ENCODE measurements around the gene ZFP64. TPM values are rescaled to one million over a fixed set of nuclear protein-coding genes. Genes with fewer than 3 reads are reported as not detected.
"Not testable (repeated sequence)": the region's sequence is repeated elsewhere in the genome, so short reads cannot be mapped to it uniquely, and the experiment has no call there.

Gene ZFP64
- total RNA-seq, 4 donors from 2014 or later = 7.0 to 15.4 (median 14.2) TPM

- TF ChIP-seq, protein P1, sequence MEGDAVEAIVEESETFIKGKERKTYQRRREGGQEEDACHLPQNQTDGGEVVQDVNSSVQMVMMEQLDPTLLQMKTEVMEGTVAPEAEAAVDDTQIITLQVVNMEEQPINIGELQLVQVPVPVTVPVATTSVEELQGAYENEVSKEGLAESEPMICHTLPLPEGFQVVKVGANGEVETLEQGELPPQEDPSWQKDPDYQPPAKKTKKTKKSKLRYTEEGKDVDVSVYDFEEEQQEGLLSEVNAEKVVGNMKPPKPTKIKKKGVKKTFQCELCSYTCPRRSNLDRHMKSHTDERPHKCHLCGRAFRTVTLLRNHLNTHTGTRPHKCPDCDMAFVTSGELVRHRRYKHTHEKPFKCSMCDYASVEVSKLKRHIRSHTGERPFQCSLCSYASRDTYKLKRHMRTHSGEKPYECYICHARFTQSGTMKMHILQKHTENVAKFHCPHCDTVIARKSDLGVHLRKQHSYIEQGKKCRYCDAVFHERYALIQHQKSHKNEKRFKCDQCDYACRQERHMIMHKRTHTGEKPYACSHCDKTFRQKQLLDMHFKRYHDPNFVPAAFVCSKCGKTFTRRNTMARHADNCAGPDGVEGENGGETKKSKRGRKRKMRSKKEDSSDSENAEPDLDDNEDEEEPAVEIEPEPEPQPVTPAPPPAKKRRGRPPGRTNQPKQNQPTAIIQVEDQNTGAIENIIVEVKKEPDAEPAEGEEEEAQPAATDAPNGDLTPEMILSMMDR (IDR thresholded peaks at IDR 0.05) = no peak
- TF ChIP-seq POLR2A (IDR thresholded peaks at IDR 0.05) (no peak), POLR2AphosphoS5 (IDR thresholded peaks at IDR 0.05) (no peak), EP300 (IDR thresholded peaks at IDR 0.05) (no peak)
- H3K27me3 ChIP-seq = no peaks in the 10 kb centered on the region
- no peaks in the 10 kb centered on the region for H3K4me1 ChIP-seq
- no peak overlapping the region for H3K27ac ChIP-seq
- no peak overlapping the region for H3K4me3 ChIP-seq
- no peak for ATAC-seq
- peaks cover 0 to 7% of the 10 kb centered on the region in 2 donors for H3K36me3 ChIP-seq
- WGBS, 2 donors (ENCODE audit: low coverage in 1 of 2) = no CpG with 5 or more reads among the region's 2 CpGs
- H3K9me3 ChIP-seq = no peaks in the 10 kb centered on the region
Observed at GRCh38 chr20:52142757-52143156, 48.8 kb downstream of the ZFP64 start.

GRCh38 chr20:52139986-52140385, 51.6 kb downstream of the ZFP64 start:
- no peak for ATAC-seq
- TF ChIP-seq POLR2A (IDR thresholded peaks at IDR 0.05) = no peak
- TF ChIP-seq EP300 (IDR thresholded peaks at IDR 0.05) = no peak
- no peak for TF ChIP-seq POLR2AphosphoS5 (IDR thresholded peaks at IDR 0.05)
- TF ChIP-seq, protein P1 (IDR thresholded peaks at IDR 0.05) = no peak
- 90 to 91% methylated on average over 2 to 5 of the region's 5 CpGs for WGBS, 2 donors (ENCODE audit: low coverage in 1 of 2)

DNA sequence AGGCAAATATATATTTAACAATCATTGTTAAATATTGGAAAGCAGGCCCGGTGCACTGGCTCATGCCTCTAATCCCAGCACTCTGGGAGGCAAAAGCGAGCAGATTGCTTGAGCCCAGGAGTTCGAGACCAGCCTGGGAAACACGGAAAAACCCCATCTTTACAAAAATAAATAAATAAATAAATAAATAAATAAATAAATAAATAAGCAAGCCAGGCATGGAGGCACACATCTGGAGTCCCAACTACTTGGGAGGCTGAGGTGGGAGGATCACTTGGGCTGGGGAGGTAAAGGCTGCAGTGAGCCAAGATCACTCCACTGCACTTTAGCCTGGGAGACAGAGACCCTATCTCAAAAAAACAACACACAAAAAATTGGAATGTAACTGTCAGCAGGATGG, 53.7 kb downstream of the ZFP64 start:
- H3K4me1 ChIP-seq = no peaks in the 10 kb centered on the region
- ATAC-seq = no peak
- no peaks in the 10 kb centered on the region for H3K9me3 ChIP-seq
- no peak overlapping the region for H3K4me3 ChIP-seq
- no peak overlapping the region for H3K27ac ChIP-seq
- WGBS, 2 donors (ENCODE audit: low coverage in 1 of 2) = 98% methylated on average over 4 of the region's 4 CpGs; no CpG with 5 or more reads in 1 of the 2 donors
- TF ChIP-seq, protein P1 (IDR thresholded peaks at IDR 0.05) = no peak
- TF ChIP-seq POLR2A (IDR thresholded peaks at IDR 0.05) (no peak), POLR2AphosphoS5 (IDR thresholded peaks at IDR 0.05) (no peak), EP300 (IDR thresholded peaks at IDR 0.05) (no peak)
- H3K36me3 ChIP-seq = peaks cover 0 to 13% of the 10 kb centered on the region in 2 donors
- H3K27me3 ChIP-seq = no peaks in the 10 kb centered on the region

More at GRCh38 chr20:52139986-52140385, 51.6 kb downstream of the ZFP64 start:
- H3K27ac ChIP-seq = no peak overlapping the region
- H3K9me3 ChIP-seq = no peaks in the 10 kb centered on the region
- H3K4me3 ChIP-seq = no peak overlapping the region
- H3K36me3 ChIP-seq = peaks cover 0 to 13% of the 10 kb centered on the region in 2 donors
- H3K27me3 ChIP-seq = no peaks in the 10 kb centered on the region
- no peaks in the 10 kb centered on the region for H3K4me1 ChIP-seq

DNA sequence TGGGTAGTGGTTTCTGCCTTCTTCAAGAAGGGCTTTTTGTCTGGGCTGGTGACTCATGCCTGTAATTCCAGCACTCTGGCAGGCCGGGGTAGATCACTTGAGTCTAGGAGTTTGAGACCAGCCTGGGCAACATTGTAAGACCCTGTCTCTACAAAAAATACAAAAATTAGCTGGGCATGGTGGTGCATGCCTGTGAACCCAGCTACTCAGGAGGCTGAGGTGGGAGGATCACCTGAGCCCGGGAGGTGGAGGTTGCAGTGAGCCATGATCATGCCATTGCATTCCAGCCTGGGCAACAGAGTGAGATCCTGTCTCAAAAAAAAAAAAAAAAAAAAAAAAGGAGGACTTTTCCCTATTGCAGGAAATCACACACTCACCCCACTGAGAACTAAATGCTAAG, 57.9 kb downstream of the ZFP64 start:
- not testable (repeated sequence) for H3K36me3 ChIP-seq, H3K27ac ChIP-seq, H3K4me3 ChIP-seq, H3K4me1 ChIP-seq, H3K9me3 ChIP-seq, ATAC-seq, H3K27me3 ChIP-seq
- 93% methylated on average over 2 of the region's 2 CpGs; no CpG with 5 or more reads in 1 of the 2 donors for WGBS, 2 donors (ENCODE audit: low coverage in 1 of 2)

DNA sequence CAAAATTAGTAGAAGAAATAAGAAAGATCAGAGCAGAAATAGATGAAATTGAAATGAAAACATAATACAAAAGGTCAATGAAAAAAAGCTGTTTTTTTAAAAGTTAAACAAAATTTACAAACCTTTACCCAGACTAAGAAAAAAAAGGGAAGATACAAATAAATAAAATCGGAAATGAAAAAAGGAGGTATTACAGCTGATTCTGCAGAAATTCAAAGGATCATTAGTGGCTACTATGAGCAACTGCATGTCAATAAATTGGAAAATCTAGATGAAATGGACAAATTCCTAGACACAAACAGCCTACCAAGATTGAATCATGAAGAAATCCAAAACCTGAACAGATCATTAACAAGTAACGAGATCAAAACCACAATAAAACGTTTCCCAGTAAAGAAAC, 59.2 kb downstream of the ZFP64 start:
- Histone ChIP-seq H3K4me3 (no peak overlapping the region), H3K36me3 (peaks cover 0 to 6% of the 10 kb centered on the region in 2 donors), H3K27ac (no peak overlapping the region), H3K4me1 (no peaks in the 10 kb centered on the region), H3K27me3 (no peaks in the 10 kb centered on the region), H3K9me3 (no peaks in the 10 kb centered on the region)
- 53 to 63% methylated on average over 3 of the region's 3 CpGs for WGBS, 2 donors (ENCODE audit: low coverage in 1 of 2)
- TF ChIP-seq POLR2AphosphoS5 (IDR thresholded peaks at IDR 0.05) (no peak), POLR2A (IDR thresholded peaks at IDR 0.05) (no peak), EP300 (IDR thresholded peaks at IDR 0.05) (no peak)
- TF ChIP-seq, protein P1 (IDR thresholded peaks at IDR 0.05) = no peak
- no peak for ATAC-seq
